NCI-H526 treated with DMSO at 0.1 percent for 48 hours (cell line): Measurements from ENCODE around the gene SMAGP.
"Not testable (repeated sequence)": the region's sequence is repeated elsewhere in the genome, so short reads cannot be mapped to it uniquely, and the experiment has no call there.

Experiments
- DNase-seq: peaks from one replicate; lab custom pipeline; 2025; lab: John Stamatoyannopoulos, UW

Gene SMAGP

GRCh38 chr12:51264297-51264696 lies 5.9 kb downstream of the SMAGP start:
- no peak for DNase-seq

GRCh38 chr12:51263341-51263740 lies 6.9 kb downstream of the SMAGP start:
- no peak for DNase-seq

- DNase-seq, result peak; percentile 14
Observed at GRCh38 chr12:51262758-51263177, 7.4 kb downstream of the SMAGP start.

- DNase-seq, result not testable (repeated sequence)
Observed at GRCh38 chr12:51259600-51259999, 10.6 kb downstream of the SMAGP start.

GRCh38 chr12:51254536-51254935 lies 15.7 kb downstream of the SMAGP start:
- DNase-seq, result no peak

- no peak for DNase-seq
Observed at GRCh38 chr12:51253276-51253675, 16.9 kb downstream of the SMAGP start.

GRCh38 chr12:51247523-51248206 lies 22.6 kb downstream of the SMAGP start:
- DNase-seq, result no peak

- DNase-seq, result no peak
Observed at GRCh38 chr12:51246254-51246853, 23.9 kb downstream of the SMAGP start.

GRCh38 chr12:51245476-51246253 lies 24.6 kb downstream of the SMAGP start:
- no peak for DNase-seq

- DNase-seq, result no peak
Observed at GRCh38 chr12:51244269-51244668, 25.9 kb downstream of the SMAGP start.

- no peak for DNase-seq
Observed at GRCh38 chr12:51242876-51243275, 27.3 kb downstream of the SMAGP start.

- DNase-seq, result no peak
Observed at GRCh38 chr12:51242120-51242519, 28.1 kb downstream of the SMAGP start.

GRCh38 chr12:51240971-51241370 lies 29.2 kb downstream of the SMAGP start:
- DNase-seq, result no peak

- peak; percentile 89 for DNase-seq
Observed at GRCh38 chr12:51238510-51239334, 31.5 kb downstream of the SMAGP start, which contains the start of gene DAZAP2. DAZAP2 (plus strand) TSS chr12:51238826; CDS start chr12:51238908, 82 bp downstream.

- DNase-seq, result peak; percentile 54
Observed at GRCh38 chr12:51238037-51238509, 32.1 kb downstream of the SMAGP start.

GRCh38 chr12:51234530-51234929 lies 35.7 kb downstream of the SMAGP start:
- DNase-seq, result no peak

- no peak for DNase-seq
Observed at GRCh38 chr12:51232642-51233041, 37.6 kb downstream of the SMAGP start.

- no peak for DNase-seq
Observed at GRCh38 chr12:51229116-51229809, 41.0 kb downstream of the SMAGP start.

- DNase-seq, result no peak
Observed at GRCh38 chr12:51227962-51228361, 42.3 kb downstream of the SMAGP start.

GRCh38 chr12:51227112-51227511 lies 43.1 kb downstream of the SMAGP start:
- not testable (repeated sequence) for DNase-seq

GRCh38 chr12:51225771-51226170 lies 44.4 kb downstream of the SMAGP start:
- peak; percentile 61 for DNase-seq
